GM23338 (cell line): ENCODE data around the gene MSH2. TPM values are rescaled to one million over a fixed set of nuclear protein-coding genes. Genes with fewer than 3 reads are reported as not detected.

Experiments used
- microRNA counts: library from miRNA; unstranded; fragments of <30 nt; microRNA quantifications from one replicate; lab custom pipeline; 2017
- microRNA-seq: library from miRNA; unstranded; fragments of <30 nt; microRNA quantifications from one replicate; pipeline ENCODE4, GENCODE V29; 2017
- polyA plus RNA-seq: library from polyadenylated mRNA; unstranded; fragments of >200 nt; fragmentation: Nextera tagmentation; extraction: Ambion mirVana; gene quantifications from 2 replicates; pipeline ENCODE4 v1.2.1, GENCODE V29; 2016
- small RNA-seq: library from RNA; depleted of rRNA; stranded (forward); fragments of <200 nt; gene quantifications from one replicate; pipeline ENCODE3, GENCODE V24; 2014; ENCODE audit warnings: low replicate concordance
- total RNA-seq: library from RNA; depleted of rRNA; stranded (reverse); fragments of >200 nt; shearing (Covaris generic); gene quantifications from 2 replicates; pipeline ENCODE4 v1.2.3, GENCODE V29; 2014; rRNA removed
- TF ChIP-seq, protein P1 (sequence below): IDR thresholded peaks from one replicate; pipeline ENCODE4 v1.6.1; 2018; ENCODE audit warnings: antibody characterized with exemption; ENCODE audit not compliant: unreplicated experiment

The MSH2 gene
- total and polyA plus RNA-seq, 2 experiments from 2014 or later: 156 to 249 TPM

- TF ChIP-seq, protein P1, sequence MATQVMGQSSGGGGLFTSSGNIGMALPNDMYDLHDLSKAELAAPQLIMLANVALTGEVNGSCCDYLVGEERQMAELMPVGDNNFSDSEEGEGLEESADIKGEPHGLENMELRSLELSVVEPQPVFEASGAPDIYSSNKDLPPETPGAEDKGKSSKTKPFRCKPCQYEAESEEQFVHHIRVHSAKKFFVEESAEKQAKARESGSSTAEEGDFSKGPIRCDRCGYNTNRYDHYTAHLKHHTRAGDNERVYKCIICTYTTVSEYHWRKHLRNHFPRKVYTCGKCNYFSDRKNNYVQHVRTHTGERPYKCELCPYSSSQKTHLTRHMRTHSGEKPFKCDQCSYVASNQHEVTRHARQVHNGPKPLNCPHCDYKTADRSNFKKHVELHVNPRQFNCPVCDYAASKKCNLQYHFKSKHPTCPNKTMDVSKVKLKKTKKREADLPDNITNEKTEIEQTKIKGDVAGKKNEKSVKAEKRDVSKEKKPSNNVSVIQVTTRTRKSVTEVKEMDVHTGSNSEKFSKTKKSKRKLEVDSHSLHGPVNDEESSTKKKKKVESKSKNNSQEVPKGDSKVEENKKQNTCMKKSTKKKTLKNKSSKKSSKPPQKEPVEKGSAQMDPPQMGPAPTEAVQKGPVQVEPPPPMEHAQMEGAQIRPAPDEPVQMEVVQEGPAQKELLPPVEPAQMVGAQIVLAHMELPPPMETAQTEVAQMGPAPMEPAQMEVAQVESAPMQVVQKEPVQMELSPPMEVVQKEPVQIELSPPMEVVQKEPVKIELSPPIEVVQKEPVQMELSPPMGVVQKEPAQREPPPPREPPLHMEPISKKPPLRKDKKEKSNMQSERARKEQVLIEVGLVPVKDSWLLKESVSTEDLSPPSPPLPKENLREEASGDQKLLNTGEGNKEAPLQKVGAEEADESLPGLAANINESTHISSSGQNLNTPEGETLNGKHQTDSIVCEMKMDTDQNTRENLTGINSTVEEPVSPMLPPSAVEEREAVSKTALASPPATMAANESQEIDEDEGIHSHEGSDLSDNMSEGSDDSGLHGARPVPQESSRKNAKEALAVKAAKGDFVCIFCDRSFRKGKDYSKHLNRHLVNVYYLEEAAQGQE: no peak
Measured at GRCh38 chr2:47531378-47532042, 128.6 kb downstream of the MSH2 start (continued).

MicroRNA genes within 50 kb of the gene (microRNA counts, 767-probe panel; counts per million panel counts)
- not detected for microRNA hsa-miR-559 (lab: Ali Mortazavi, UCI)

Small RNA genes within 50 kb of the gene (microRNA-seq; reads per million reads assigned to microRNA genes)
- gene MIR559: 1.1 reads per million

Small RNA genes within 50 kb of the gene (small RNA-seq; reads per million reads assigned to genes)
- gene MIR559 (0.10 reads per million), gene RF00017 (not detected), gene RN7SKP119 (not detected)

Other genes starting within 250 kb of the MSH2 start
- gene STPG4, start 247.8 kb upstream of the MSH2 start, total RNA-seq: 0.28 TPM in 1 of 2 replicates, not detected in the other
- not detected in 2 replicates for gene STPG4, start 247.8 kb upstream of the MSH2 start, polyA plus RNA-seq
- 401 and 483 TPM in 2 replicates for gene CALM2, start 226.6 kb upstream of the MSH2 start, total RNA-seq
- 912 and 979 TPM in 2 replicates for gene CALM2, start 226.6 kb upstream of the MSH2 start, polyA plus RNA-seq
- gene EPCAM, start 33.8 kb upstream of the MSH2 start, total RNA-seq: 183 and 260 TPM in 2 replicates
- 387 and 411 TPM in 2 replicates for gene EPCAM, start 33.8 kb upstream of the MSH2 start, polyA plus RNA-seq
- 17.3 and 17.5 TPM in 2 replicates for gene KCNK12, start 167.8 kb downstream of the MSH2 start, total RNA-seq
- 6.6 and 7.1 TPM in 2 replicates for gene KCNK12, start 167.8 kb downstream of the MSH2 start, polyA plus RNA-seq